Anterior cingulate cortex (tissue), 58 donors: ENCODE results near the gene EPB42.
A peak's percentile ranks its signal among the peaks of the same experiment; 100 is the strongest.
"Not testable (repeated sequence)": the region's sequence is repeated elsewhere in the genome, so short reads cannot be mapped to it uniquely, and the experiment has no call there.

Experiments
- DNase-seq, 58 donors: peaks; one replicate each; lab custom pipeline; 2025; lab: John Stamatoyannopoulos, UW

Gene EPB42

GRCh38 chr15:43214169-43214568 lies 6.6 kb downstream of the EPB42 start:
- no peak for DNase-seq

DNA sequence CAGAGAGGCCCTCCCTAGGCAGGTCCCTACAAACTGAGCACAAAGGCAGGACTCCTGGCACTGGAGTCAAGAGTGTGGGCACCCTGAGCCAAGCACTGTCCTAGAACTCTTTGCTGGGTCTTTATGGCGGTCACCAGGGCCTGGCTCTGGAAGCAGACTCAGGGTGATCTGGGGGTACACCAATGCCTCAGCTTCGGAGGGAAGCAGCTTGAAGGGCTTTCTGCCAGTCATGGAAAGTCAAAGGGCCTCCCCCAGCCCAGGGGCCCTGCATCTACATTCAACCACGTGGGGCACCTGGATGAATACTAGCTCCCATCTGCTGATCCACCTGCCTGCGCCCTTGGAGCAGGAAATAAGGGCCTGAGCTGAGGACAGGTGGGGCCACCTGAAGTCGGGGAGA lies 7.4 kb downstream of the EPB42 start:
- no peak for DNase-seq

- DNase-seq, result no peak
These were observed 7.9 kb downstream of the EPB42 start for GRCh38 chr15:43212951-43213350.

GRCh38 chr15:43212299-43212698 lies 8.5 kb downstream of the EPB42 start:
- no peak for DNase-seq

DNA sequence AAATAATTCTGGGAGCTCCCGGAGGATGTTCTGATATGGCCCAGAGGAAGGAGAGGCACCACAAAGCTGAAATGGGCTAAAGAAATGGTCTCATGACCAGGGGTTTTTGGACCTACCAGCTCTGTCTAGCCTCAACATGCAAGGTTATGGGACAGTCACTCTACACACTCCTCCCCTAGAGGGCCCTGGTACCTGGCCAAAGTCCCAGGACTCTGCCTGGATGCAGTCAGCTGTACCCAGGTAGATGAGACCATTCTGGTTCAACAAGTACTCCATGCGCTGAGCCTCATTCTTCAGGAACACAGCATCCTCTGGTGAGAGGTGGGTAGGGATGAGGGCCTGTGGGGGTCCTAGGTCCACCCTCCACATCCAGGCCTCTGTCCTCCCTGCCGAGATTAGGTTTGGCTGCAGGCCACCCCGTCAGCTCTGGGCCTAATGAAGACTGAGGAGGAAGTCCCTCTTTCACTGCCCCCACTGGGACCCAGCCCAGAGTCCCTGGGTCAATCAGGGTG lies 9.5 kb downstream of the EPB42 start:
- DNase-seq, result no peak

- no peak for DNase-seq
These were observed 10.0 kb downstream of the EPB42 start for GRCh38 chr15:43210807-43211206.

DNA sequence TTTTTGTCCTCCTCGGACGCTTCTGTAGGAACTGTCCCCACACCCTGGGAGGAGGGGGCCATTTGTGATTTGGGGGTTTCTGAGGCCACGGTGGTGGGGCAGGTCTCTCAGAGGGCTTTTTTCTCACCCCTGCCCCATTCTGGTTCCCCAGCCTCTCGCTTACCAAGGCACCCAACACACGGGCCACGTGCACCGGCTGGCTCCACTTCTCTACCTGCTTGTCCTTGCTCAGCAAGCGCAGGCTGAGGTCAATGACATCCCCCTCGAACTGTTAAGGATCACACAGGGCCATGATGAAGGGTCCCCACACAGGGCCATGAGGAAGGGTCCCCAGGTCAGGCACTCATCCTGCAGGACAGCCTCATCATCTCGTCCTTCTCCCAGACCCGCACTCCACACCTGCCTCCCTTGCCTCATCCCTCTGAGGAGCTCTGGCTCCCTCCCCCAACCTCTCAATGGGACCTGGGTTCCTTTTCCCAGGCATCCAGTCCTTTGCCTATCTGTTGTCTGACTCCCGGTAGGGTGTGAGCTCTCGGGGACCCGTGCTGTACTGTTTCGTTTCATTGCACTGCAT lies 10.6 kb downstream of the EPB42 start:
- DNase-seq, result no peak

- DNase-seq, result no peak
These were observed 11.6 kb downstream of the EPB42 start for GRCh38 chr15:43209059-43209824.

GRCh38 chr15:43208052-43209002 lies 12.5 kb downstream of the EPB42 start:
- DNase-seq, result no peak

- no peak for DNase-seq
These were observed 13.8 kb downstream of the EPB42 start for GRCh38 chr15:43207024-43207423.

DNA sequence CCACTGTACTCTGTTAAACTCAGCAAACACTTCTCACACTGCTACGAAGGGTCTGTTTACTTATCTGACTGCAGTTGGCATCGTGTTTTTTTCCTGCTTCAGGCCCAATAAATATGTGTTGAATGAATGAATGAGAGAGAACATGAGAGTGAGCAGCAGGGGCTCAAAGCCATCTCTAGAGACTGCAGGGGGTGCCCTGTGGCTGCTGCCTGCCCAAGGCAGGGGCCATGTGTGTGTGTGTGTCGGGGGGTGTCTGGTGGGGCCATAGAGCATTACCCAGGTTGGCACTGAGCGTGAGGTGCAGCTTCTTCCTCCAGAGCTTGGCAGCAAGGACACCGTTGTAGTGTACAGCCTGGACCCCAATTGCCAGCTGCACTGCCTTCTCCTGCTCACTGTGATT lies 14.8 kb downstream of the EPB42 start:
- no peak for DNase-seq

DNA sequence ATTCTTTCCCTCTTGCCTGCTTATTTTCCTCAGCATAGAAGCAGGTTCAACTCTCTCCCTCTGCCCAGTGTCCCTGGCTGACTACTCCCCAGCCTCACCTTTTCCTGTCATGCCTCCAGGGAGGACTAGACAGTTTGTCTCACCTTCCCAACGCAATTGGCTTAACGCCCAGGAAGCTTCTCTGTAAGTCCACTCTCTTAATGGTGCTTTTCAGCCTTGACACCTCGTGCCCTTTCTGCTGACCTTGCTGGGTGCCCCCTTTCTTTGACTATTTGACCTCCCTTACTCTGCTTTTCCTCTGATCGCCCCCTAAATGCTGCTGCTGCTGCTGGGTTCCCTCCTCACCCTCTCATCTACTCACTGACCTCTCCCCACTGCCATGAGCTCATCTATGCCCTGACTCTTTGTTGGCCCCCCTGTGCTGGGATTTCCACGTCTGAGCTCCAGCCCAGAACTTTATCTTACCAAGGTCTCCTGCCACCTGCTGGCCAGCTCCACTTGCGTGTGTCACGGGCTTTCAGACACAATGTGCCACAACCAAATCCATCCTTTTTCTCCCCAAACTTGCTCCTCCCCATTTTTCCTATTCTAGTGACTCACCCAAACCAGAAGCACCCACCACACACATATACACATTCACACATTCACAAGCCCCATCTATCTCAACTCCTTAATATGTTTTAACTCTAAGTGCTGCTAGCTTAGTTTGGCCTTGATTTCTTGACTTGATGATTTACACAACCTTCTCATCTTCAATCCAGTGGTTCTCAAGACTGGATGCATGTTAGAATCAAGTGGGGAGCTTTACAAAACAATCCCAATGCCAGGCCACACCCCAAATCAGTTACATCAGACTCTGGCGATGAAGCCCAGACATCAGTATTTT lies 16.6 kb downstream of the EPB42 start:
- peak in 11 of 58 donors; percentile 2 to 48 (median 19) for DNase-seq

GRCh38 chr15:43199945-43200488 lies 20.8 kb downstream of the EPB42 start:
- DNase-seq, result no peak

GRCh38 chr15:43198992-43199391 lies 21.8 kb downstream of the EPB42 start:
- no peak for DNase-seq

DNA sequence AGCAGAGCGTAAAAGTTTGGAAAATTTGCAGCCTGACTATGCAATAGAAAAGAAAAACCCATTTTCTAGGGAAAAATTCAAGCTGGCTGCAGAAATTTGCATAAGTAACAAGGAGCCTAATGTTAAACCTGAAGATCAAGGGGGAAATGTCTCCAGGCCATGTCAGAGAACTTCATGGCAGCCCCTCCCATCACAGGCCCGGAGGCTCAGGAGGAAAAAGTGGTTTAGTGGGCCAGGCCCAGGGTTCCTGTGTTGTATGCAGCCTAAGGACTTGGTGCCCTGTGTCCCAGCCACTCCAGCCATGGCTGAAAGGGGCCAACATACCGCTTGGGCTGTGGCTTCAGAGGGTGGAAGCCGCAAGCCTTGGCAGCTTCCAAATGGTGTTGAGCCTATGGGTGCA lies 22.3 kb downstream of the EPB42 start:
- DNase-seq, result not testable (repeated sequence)

DNA sequence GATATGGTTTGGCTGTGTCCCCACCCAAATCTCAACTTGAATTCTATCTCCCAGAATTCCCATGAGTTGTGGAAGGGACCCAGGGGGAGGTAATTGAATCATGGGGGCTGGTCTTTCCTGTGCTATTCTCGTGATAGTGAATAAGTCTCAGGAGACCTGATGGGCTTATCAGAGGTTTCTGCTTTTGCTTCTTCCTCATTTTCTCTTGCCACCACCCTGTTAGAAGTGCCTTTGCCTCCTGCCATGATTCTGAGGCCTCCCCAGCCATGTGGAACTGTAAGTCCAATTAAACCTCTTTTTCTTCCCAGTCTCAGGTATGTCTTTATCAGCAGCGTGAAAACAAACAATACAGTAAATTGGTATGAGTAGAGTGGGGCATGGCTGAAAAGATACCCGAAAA lies 23.0 kb downstream of the EPB42 start:
- DNase-seq, result not testable (repeated sequence)

- DNase-seq, result no peak
These were observed 23.9 kb downstream of the EPB42 start for GRCh38 chr15:43196760-43197548.

DNA sequence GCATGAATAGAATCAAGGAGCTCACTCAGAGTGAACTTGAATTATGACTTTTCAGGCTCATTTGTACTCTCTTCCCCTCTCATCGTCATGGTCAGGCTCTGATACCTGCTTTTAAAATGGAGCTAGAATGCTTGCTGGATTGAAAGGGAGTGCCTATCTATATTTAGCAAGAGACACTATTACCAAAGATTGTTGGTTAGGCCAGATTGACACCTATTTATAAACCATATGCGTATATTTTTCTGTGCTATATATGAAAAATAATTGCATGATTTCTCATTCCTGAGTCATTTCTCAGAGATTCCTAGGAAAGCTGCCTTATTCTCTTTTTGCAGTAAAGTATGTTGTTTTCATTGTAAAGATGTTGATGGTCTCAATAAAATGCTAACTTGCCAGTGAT lies 26.0 kb downstream of the EPB42 start:
- DNase-seq, result no peak

DNA sequence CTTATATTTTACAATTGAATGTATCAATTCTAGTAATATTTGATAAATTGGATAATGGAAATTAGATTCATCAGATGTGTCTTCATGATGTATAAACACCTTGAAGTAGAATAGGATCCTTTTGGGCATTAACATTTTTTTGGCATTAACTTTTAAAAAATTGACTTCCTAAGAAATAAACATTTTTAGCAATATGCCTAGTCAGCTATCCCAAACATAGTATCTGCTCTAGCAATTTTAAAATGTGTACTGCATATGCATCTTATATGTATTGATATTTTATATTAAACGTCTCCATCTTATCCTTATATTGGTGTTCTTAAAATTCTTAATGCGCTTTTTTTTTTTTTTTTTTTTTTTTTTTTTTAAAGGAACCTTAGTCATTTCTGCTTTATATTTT lies 27.1 kb downstream of the EPB42 start:
- no peak for DNase-seq
